ENCODE data around the gene TET2.

- TF ChIP-seq POLR2A (IDR thresholded peaks at IDR 0.05; ENCODE audit: low read length): no peak
- TF ChIP-seq GATA1 (IDR thresholded peaks at IDR 0.05; ENCODE audit: low read depth, low read length): no peak
Observed at GRCh38 chr4:105236916-105237311, 90.2 kb downstream of the TET2 start.
